Measurements from ENCODE around the gene TMEM121. TPM values are rescaled to one million over a fixed set of nuclear protein-coding genes. Genes with fewer than 3 reads are reported as not detected.

The TMEM121 gene
- total RNA-seq, 4 donors from 2014 or later: 1.7 to 4.2 (median 2.7) TPM

GRCh38 chr14:105500036-105500725, 26.2 kb upstream of the TMEM121 start:
- Histone ChIP-seq H3K9me3 (no peaks in the 10 kb centered on the region), H3K27me3 (no peaks in the 10 kb centered on the region), H3K27ac (no peak overlapping the region), H3K4me1 (peaks cover 13% of the 10 kb centered on the region), H3K36me3 (peaks cover 6% of the 10 kb centered on the region), H3K4me3 (no peak overlapping the region)
- no peak for TF ChIP-seq CTCF (IDR thresholded peaks at IDR 0.05)
- TF ChIP-seq POLR2AphosphoS5 (IDR thresholded peaks at IDR 0.05): no peak
- WGBS: 86% methylated on average over 18 of the region's 21 CpGs
- DNase-seq (ENCODE audit: low spot score in 2 of 2): no peak

GRCh38 chr14:105500726-105501101, 25.7 kb upstream of the TMEM121 start:
- H3K27ac ChIP-seq: no peak overlapping the region
- 84% methylated on average over 10 of the region's 10 CpGs for WGBS

GRCh38 chr14:105501504-105502291, 24.7 kb upstream of the TMEM121 start:
- H3K27ac ChIP-seq: no peak overlapping the region
- no peaks in the 10 kb centered on the region for H3K27me3 ChIP-seq
- WGBS: 86% methylated on average over 13 of the region's 13 CpGs
- no peaks in the 10 kb centered on the region for H3K4me1 ChIP-seq
- peaks cover 6% of the 10 kb centered on the region for H3K36me3 ChIP-seq
- H3K4me3 ChIP-seq: no peak overlapping the region
- no peak for TF ChIP-seq EP300 (IDR thresholded peaks at IDR 0.05)
- TF ChIP-seq POLR2A (IDR thresholded peaks at IDR 0.05): no peak
- no peak for TF ChIP-seq CTCF (IDR thresholded peaks at IDR 0.05)
- no peak for TF ChIP-seq POLR2AphosphoS5 (IDR thresholded peaks at IDR 0.05)
- peak in 1 of 2 donors; percentile 62 for DNase-seq (ENCODE audit: low spot score in 2 of 2)
- no peaks in the 10 kb centered on the region for H3K9me3 ChIP-seq

More at GRCh38 chr14:105500726-105501101, 25.7 kb upstream of the TMEM121 start:
- TF ChIP-seq EP300 (IDR thresholded peaks at IDR 0.05) (no peak), POLR2A (IDR thresholded peaks at IDR 0.05) (no peak), CTCF (IDR thresholded peaks at IDR 0.05) (no peak), POLR2AphosphoS5 (IDR thresholded peaks at IDR 0.05) (no peak)
- Histone ChIP-seq H3K9me3 (no peaks in the 10 kb centered on the region), H3K27me3 (no peaks in the 10 kb centered on the region), H3K4me1 (peaks cover 9% of the 10 kb centered on the region), H3K36me3 (peaks cover 6% of the 10 kb centered on the region), H3K4me3 (no peak overlapping the region)
- DNase-seq (ENCODE audit: low spot score in 2 of 2): peak in 1 of 2 donors; percentile 64

GRCh38 chr14:105502446-105503295, 23.7 kb upstream of the TMEM121 start:
- TF ChIP-seq EP300 (IDR thresholded peaks at IDR 0.05): no peak
- TF ChIP-seq POLR2AphosphoS5 (IDR thresholded peaks at IDR 0.05): no peak
- no peak for TF ChIP-seq POLR2A (IDR thresholded peaks at IDR 0.05)
- no peak for TF ChIP-seq CTCF (IDR thresholded peaks at IDR 0.05)
- Histone ChIP-seq H3K9me3 (no peaks in the 10 kb centered on the region), H3K36me3 (peaks cover 6% of the 10 kb centered on the region), H3K27me3 (no peaks in the 10 kb centered on the region), H3K4me1 (no peaks in the 10 kb centered on the region), H3K27ac (no peak overlapping the region), H3K4me3 (no peak overlapping the region)
- peak in 1 of 2 donors; percentile 62 for DNase-seq (ENCODE audit: low spot score in 2 of 2)
- 76% methylated on average over 12 of the region's 18 CpGs for WGBS
